CD14-positive monocyte (primary cell): ENCODE data around the gene HES4. TPM values are rescaled to one million over a fixed set of nuclear protein-coding genes. Genes with fewer than 3 reads are reported as not detected.
A peak's percentile ranks its signal among the peaks of the same experiment; 100 is the strongest.

Experiments used
- DNase-seq, 3 donors: peaks; one replicate each; pipeline ENCODE4 v3.0.0-alpha.2; 2011 to 2022
- H2AFZ ChIP-seq: 2 replicates; pipeline ENCODE4 v1.6.0; 2012; ENCODE audit warnings: mild to moderate bottlenecking, low read depth, low read length, inconsistent platforms; ENCODE audit not compliant: insufficient read depth, poor library complexity, severe bottlenecking
- H3K27ac ChIP-seq, 2 donors: 1 replicate in 1 of 2; 2 replicates in 1 of 2; pipeline ENCODE4 v1.5.1; 2012 to 2013; ENCODE audit warnings: low read length in 2 of 2, control low read depth in 1 of 2, inconsistent platforms in 1 of 2, low read depth in 1 of 2, mild to moderate bottlenecking in 1 of 2
- H3K27me3 ChIP-seq, 2 donors: one replicate each; pipeline versions ENCODE4 v1.6.0 to v1.6.1; 2011 to 2013; ENCODE audit warnings: low read length in 2 of 2; ENCODE audit not compliant: control insufficient read depth in 2 of 2, insufficient read depth in 2 of 2
- H3K36me3 ChIP-seq, 2 donors: replicated peaks in 1 of 2; 1 replicate in 1 of 2; 2 replicates in 1 of 2; pipeline versions ENCODE4 v1.5.1 to v1.6.1; 2012 to 2013; ENCODE audit warnings: low read length in 2 of 2, control low read depth in 1 of 2, inconsistent platforms in 1 of 2, mild to moderate bottlenecking in 1 of 2; ENCODE audit not compliant: insufficient read depth in 2 of 2, control insufficient read depth in 1 of 2
- H3K4me1 ChIP-seq, 2 donors: 1 replicate in 1 of 2; 2 replicates in 1 of 2; pipeline versions ENCODE4 v1.5.1 to v1.6.1; 2012 to 2013; ENCODE audit warnings: low read length in 2 of 2, control low read depth in 1 of 2, inconsistent platforms in 1 of 2, mild to moderate bottlenecking in 1 of 2, moderate library complexity in 1 of 2; ENCODE audit not compliant: insufficient read depth in 2 of 2, control insufficient read depth in 1 of 2
- H3K4me2 ChIP-seq: replicated peaks from 2 replicates; pipeline ENCODE3; 2012; ENCODE audit warnings: low read length, moderate library complexity, mild to moderate bottlenecking; ENCODE audit not compliant: poor library complexity, severe bottlenecking; ENCODE audit errors: extremely low read depth
- H3K4me3 ChIP-seq, 3 experiments: fragments of 200-600 bp in 1 of 3; sonication (generic) in 1 of 3; replicated peaks in 1 of 3; 1 replicate in 2 of 3; 2 replicates in 1 of 3; pipeline ENCODE4 v1.5.1; 2011 to 2013; ENCODE audit warnings: low read length in 3 of 3, mild to moderate bottlenecking in 3 of 3, control low read depth in 2 of 3, low read depth in 2 of 3, inconsistent platforms in 1 of 3, moderate library complexity in 1 of 3
- H3K79me2 ChIP-seq: 2 replicates; pipeline ENCODE4 v1.6.0; 2012; ENCODE audit warnings: mild to moderate bottlenecking, control low read depth, inconsistent platforms, low read length, moderate library complexity; ENCODE audit not compliant: insufficient read depth
- H3K9ac ChIP-seq: 2 replicates; pipeline ENCODE4 v1.6.0; 2017; ENCODE audit warnings: low read length, mild to moderate bottlenecking; ENCODE audit not compliant: insufficient read depth, poor library complexity, severe bottlenecking
- H3K9me3 ChIP-seq, 2 donors: replicated peaks in 1 of 2; 1 replicate in 1 of 2; 2 replicates in 1 of 2; pipeline versions ENCODE4 v1.5.1 to v1.6.1; 2012 to 2013; ENCODE audit warnings: low read length in 2 of 2, control low read depth in 1 of 2; ENCODE audit not compliant: control insufficient read depth in 1 of 2, insufficient read depth in 1 of 2
- H4K20me1 ChIP-seq: 2 replicates; pipeline ENCODE4 v1.6.0; 2012; ENCODE audit warnings: mild to moderate bottlenecking, low read length, control low read depth, moderate library complexity; ENCODE audit not compliant: insufficient read depth
- H3K27ac Mint-ChIP-seq, 7 donors: one replicate each; pipeline ENCODE4 v1.8.0; 2020; ENCODE audit warnings: mild to moderate bottlenecking in 7 of 7, mixed read lengths in 7 of 7, moderate library complexity in 6 of 7, inconsistent platforms in 2 of 7
- H3K27me3 Mint-ChIP-seq, 3 donors: one replicate each; pipeline ENCODE4 v1.8.0; 2021 to 2022; ENCODE audit warnings: low read depth in 3 of 3, mild to moderate bottlenecking in 3 of 3, mixed read lengths in 3 of 3, moderate library complexity in 3 of 3, inconsistent platforms in 1 of 3
- H3K36me3 Mint-ChIP-seq, 2 donors: one replicate each; pipeline ENCODE4 v1.8.0; 2020; ENCODE audit warnings: mixed read lengths in 2 of 2, inconsistent platforms in 1 of 2, mild to moderate bottlenecking in 1 of 2
- H3K4me1 Mint-ChIP-seq: one replicate; pipeline ENCODE4 v1.8.0; 2020; ENCODE audit warnings: mild to moderate bottlenecking, mixed read lengths
- H3K4me3 Mint-ChIP-seq, 2 donors: one replicate each; pipeline ENCODE4 v1.8.0; 2020; ENCODE audit warnings: mild to moderate bottlenecking in 2 of 2, mixed read lengths in 2 of 2, moderate library complexity in 1 of 2
- H3K9me3 Mint-ChIP-seq, 7 donors: one replicate each; pipeline ENCODE4 v1.8.0; 2020 to 2022; ENCODE audit warnings: mixed read lengths in 7 of 7, mild to moderate bottlenecking in 6 of 7, moderate library complexity in 6 of 7, inconsistent platforms in 2 of 7
- WGBS: methylation state at CpG from one replicate; pipeline ENCODE4 v1.1.5; 2013; ENCODE audit warnings: missing lambda C conversion rate; ENCODE audit not compliant: insufficient coverage; 5-methylcytosine and 5-hydroxymethylcytosine counted together
- intact Hi-C, 2 donors: fragments of 100-400 bp; cut with micrococcal nuclease; formaldehyde crosslinking; loops; one replicate each; pipeline versions ENCODE4 v1.15.0 to v1.15.1; 2023
- polyA plus RNA-seq, 3 donors: library from polyadenylated mRNA; depleted of rRNA in 1 of 3; unstranded in 2 of 3; stranded (reverse) in 1 of 3; fragments of 300-500 nt in 2 of 3; fragments of >200 nt in 1 of 3; fragmentation: Illumina TruSeq in 2 of 3; gene quantifications; 1 replicate in 2 of 3; 2 replicates in 1 of 3; pipeline ENCODE4 v1.2.3, GENCODE V29; 2012 to 2021
- TF ChIP-seq, protein P1 (sequence below): fragments of 200-600 bp; IDR thresholded peaks from one replicate; pipeline ENCODE4 v1.8.0; 2022; ENCODE audit warnings: antibody characterized with exemption, mild to moderate bottlenecking

The HES4 gene
- polyA plus RNA-seq, 3 donors = 1.4 to 26.8 (median 2.0) TPM

DNA sequence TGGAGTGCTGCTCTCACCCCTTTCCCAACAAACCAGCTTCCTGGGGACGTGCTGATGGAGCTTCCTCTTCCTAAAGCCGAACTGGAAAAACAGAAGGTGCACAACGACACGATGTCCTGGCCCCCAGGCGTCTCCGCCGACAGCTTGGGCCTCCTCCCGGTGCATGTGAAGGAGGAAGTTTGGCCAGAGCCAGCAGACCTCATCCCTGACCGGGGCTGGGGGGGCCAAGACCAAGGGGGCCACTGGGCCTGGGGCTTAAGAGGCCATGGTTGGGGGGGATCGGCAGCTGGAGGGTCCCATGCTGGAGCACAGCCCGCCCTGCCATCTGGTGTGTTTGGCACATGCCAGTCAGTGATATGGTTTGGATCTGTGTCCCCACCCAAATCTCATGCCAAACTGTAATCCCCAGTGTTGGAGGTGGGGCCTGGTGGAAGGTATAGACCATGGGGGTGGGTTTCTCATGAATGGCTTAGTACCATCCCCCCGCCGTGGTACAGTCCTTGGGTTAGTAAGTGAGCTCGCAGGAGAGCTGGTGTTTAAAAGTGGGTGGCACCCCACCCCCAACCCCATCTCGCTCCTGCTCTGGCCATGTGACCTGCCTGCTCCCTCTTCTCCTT, 6.4 kb downstream of the HES4 start:
- Mint-ChIP-seq H3K27ac (no peak overlapping the region), H3K27me3 (peaks cover 58 to 81% (median 69%) of the 10 kb centered on the region in 3 donors), H3K36me3 (peaks cover 0 to 2% of the 10 kb centered on the region in 2 donors), H3K4me3 (no peak overlapping the region), H3K9me3 (peaks cover 14 to 37% (median 30%) of the 10 kb centered on the region in 7 donors), H3K4me1 (peaks cover 6% of the 10 kb centered on the region)
- peak in 1 of 3 donors; percentile 8 for DNase-seq
- Histone ChIP-seq H3K9ac (no peak overlapping the region), H3K36me3 (no peaks in the 10 kb centered on the region), H3K4me3 (no peak overlapping the region), H3K4me2 (no peak overlapping the region), H3K27me3 (peaks cover 16 to 47% of the 10 kb centered on the region in 2 donors), H2AFZ (no peak overlapping the region), H3K27ac (no peak overlapping the region), H4K20me1 (peaks cover 12% of the 10 kb centered on the region), H3K4me1 (no peaks in the 10 kb centered on the region), H3K79me2 (no peaks in the 10 kb centered on the region), H3K9me3 (peaks cover 22 to 28% of the 10 kb centered on the region in 2 donors)
- WGBS = 68% methylated on average over 12 of the region's 15 CpGs
- intact Hi-C loops = no loop called here
- TF ChIP-seq, protein P1, sequence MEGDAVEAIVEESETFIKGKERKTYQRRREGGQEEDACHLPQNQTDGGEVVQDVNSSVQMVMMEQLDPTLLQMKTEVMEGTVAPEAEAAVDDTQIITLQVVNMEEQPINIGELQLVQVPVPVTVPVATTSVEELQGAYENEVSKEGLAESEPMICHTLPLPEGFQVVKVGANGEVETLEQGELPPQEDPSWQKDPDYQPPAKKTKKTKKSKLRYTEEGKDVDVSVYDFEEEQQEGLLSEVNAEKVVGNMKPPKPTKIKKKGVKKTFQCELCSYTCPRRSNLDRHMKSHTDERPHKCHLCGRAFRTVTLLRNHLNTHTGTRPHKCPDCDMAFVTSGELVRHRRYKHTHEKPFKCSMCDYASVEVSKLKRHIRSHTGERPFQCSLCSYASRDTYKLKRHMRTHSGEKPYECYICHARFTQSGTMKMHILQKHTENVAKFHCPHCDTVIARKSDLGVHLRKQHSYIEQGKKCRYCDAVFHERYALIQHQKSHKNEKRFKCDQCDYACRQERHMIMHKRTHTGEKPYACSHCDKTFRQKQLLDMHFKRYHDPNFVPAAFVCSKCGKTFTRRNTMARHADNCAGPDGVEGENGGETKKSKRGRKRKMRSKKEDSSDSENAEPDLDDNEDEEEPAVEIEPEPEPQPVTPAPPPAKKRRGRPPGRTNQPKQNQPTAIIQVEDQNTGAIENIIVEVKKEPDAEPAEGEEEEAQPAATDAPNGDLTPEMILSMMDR = no peak

DNA sequence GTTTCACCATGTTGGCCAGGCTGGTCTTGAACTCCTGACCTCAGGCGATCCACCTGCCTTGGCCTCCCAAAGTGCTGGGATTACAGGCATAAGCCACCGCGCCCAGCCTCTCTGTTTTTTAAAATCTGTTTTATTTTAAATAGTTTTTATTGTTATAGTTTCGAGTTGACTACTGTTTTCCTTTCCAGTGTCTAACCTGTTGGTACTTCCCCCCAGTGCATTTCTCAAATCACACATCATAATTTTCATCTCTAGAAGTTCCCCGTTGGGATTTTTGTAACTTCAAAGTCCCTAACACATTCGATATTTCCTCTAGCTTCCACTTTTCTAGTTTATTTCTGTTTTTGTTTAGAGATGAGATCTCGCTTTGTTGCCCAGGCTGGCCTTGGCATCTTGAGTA, 7.5 kb downstream of the HES4 start:
- no peaks in the 10 kb centered on the region for H3K79me2 ChIP-seq
- WGBS = no CpG with 5 or more reads among the region's 7 CpGs
- Mint-ChIP-seq H3K4me1 (peaks cover 4% of the 10 kb centered on the region), H3K9me3 (peaks cover 14 to 39% (median 32%) of the 10 kb centered on the region in 7 donors), H3K36me3 (peaks cover 0 to 2% of the 10 kb centered on the region in 2 donors), H3K27ac (no peak overlapping the region), H3K4me3 (no peak overlapping the region), H3K27me3 (peaks cover 54 to 81% (median 68%) of the 10 kb centered on the region in 3 donors)
- H3K4me3 ChIP-seq = no peak overlapping the region
- peaks cover 18 to 22% of the 10 kb centered on the region in 2 donors for H3K9me3 ChIP-seq
- intact Hi-C loops = no loop called here
- H2AFZ ChIP-seq = no peak overlapping the region
- no peaks in the 10 kb centered on the region for H3K4me1 ChIP-seq
- DNase-seq = no peak
- peaks cover 6 to 37% of the 10 kb centered on the region in 2 donors for H3K27me3 ChIP-seq
- TF ChIP-seq, protein P1 = no peak
- H3K36me3 ChIP-seq = no peaks in the 10 kb centered on the region
- peaks cover 1% of the 10 kb centered on the region for H4K20me1 ChIP-seq
- H3K4me2 ChIP-seq = no peak overlapping the region
- no peak overlapping the region for H3K9ac ChIP-seq
- no peak overlapping the region for H3K27ac ChIP-seq
